ENCODE results near the gene ACE2.

DNA sequence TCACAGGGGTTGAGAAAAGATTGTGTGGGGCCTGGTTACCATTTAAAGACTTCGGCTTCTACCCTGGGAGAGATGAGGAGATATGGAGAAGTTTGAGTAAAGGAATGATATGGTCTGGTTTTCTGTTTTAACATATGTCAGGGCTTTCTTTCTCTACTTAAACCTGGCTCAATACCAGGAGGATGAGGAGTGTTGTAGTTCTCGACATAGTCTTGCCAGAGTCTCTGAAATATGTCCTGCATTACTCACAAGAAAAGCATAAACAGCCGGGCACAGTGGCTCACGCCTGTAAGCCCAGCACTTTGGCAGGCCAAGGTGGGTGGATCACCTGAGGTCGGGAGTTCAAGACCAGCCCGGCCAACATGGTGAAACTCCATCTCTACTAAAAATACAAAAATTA lies 16.4 kb upstream of the ACE2 start:
- TF ChIP-seq, protein P1, sequence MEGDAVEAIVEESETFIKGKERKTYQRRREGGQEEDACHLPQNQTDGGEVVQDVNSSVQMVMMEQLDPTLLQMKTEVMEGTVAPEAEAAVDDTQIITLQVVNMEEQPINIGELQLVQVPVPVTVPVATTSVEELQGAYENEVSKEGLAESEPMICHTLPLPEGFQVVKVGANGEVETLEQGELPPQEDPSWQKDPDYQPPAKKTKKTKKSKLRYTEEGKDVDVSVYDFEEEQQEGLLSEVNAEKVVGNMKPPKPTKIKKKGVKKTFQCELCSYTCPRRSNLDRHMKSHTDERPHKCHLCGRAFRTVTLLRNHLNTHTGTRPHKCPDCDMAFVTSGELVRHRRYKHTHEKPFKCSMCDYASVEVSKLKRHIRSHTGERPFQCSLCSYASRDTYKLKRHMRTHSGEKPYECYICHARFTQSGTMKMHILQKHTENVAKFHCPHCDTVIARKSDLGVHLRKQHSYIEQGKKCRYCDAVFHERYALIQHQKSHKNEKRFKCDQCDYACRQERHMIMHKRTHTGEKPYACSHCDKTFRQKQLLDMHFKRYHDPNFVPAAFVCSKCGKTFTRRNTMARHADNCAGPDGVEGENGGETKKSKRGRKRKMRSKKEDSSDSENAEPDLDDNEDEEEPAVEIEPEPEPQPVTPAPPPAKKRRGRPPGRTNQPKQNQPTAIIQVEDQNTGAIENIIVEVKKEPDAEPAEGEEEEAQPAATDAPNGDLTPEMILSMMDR (IDR thresholded peaks at IDR 0.05) = no peak
- no peak for TF ChIP-seq POLR2A (IDR thresholded peaks at IDR 0.05)
- TF ChIP-seq EP300 (IDR thresholded peaks at IDR 0.05) = no peak

All from suprapubic skin (tissue), 3 donors.